Measurements from ENCODE around the gene GRHL1. TPM values are rescaled to one million over a fixed set of nuclear protein-coding genes. Genes with fewer than 3 reads are reported as not detected.
"Not testable (repeated sequence)": the region's sequence is repeated elsewhere in the genome, so short reads cannot be mapped to it uniquely, and the experiment has no call there.

Gene GRHL1, protein sequence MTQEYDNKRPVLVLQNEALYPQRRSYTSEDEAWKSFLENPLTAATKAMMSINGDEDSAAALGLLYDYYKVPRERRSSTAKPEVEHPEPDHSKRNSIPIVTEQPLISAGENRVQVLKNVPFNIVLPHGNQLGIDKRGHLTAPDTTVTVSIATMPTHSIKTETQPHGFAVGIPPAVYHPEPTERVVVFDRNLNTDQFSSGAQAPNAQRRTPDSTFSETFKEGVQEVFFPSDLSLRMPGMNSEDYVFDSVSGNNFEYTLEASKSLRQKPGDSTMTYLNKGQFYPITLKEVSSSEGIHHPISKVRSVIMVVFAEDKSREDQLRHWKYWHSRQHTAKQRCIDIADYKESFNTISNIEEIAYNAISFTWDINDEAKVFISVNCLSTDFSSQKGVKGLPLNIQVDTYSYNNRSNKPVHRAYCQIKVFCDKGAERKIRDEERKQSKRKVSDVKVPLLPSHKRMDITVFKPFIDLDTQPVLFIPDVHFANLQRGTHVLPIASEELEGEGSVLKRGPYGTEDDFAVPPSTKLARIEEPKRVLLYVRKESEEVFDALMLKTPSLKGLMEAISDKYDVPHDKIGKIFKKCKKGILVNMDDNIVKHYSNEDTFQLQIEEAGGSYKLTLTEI
- 61.6 TPM for total RNA-seq

DNA sequence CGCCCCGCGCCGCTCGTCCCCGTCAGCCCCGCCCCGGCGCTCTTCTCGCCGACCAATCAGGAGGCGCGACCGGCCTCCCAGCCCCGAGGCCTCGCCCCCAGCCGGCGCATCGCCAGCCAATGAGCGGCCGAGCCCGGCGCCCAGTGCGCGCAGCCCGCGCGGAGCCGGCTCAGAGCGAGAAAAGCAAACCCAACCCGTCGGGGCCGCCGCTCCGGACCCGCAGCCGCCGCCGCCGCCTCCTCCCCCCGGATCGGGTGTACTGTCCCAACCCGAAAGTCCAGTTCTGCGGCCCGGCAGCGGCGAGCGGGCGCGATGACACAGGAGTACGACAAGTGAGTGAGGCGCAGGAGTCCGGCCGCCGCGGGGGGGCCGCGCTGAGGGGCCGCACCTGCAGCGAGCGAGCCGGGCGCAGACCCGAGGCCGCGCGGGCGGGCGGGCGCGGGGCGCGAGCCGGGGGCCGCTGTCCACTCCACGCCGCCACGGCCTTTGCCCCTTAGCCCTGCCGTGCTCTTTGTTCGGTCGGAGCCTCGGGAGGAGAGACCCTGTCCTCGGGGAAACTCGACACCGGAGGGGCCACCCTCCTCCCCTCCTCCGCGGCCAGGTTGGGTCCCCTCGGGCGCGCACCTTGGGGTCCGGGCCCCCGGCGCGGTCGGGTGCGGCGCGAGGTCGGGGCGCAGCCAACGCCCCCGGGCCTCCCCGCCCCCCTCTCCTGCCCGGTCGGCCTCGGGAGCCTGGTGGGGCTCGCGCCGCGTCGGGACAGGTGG lies at the start of gene GRHL1:
Gene GRHL1, plus strand, starts transcription at position 172 of the 764 bp plus-strand sequence. Its CDS starts 141 bp downstream, at position 313.
- DNase-seq (ENCODE audit: low spot score) = peak; percentile 94

DNA sequence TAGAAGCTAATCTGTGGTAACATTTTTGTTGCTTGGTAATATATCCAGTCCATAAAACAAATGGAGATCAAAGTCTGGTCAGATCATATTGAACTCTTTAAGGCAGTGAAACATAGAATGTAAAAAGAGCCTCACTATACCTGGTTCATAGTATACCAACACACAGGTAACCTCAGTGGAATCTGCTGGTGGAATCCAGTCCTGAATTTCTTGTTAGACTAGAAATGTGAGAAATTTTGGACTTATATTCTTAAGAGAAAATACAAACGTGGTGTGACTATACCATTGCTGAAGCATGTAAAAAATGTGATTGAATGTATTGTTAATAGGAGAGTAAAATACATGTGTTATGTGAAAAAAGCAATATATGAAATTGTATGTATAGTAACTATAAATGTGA lies 46.1 kb upstream of the GRHL1 start:
- no peak for DNase-seq (ENCODE audit: low spot score)

DNA sequence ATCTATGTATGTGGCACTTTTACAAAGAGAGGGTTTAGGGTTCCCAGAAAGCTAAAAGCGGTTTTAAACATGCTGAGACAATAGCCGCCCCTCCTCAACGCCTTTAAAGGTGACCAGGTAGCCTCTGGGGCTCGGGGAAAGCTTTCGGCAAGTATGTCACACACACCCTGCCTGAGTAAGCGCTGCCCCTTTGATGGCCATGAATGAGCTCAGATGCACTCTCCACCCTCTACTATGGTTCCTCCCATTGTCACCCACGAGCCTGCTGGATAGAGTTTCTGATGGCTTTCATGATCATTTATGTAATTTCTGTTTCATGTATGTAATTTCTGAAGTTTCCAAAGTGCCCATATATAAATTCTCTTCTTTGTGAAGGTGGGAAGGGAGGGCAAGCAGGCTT lies 44.1 kb upstream of the GRHL1 start:
- DNase-seq (ENCODE audit: low spot score) = no peak

DNA sequence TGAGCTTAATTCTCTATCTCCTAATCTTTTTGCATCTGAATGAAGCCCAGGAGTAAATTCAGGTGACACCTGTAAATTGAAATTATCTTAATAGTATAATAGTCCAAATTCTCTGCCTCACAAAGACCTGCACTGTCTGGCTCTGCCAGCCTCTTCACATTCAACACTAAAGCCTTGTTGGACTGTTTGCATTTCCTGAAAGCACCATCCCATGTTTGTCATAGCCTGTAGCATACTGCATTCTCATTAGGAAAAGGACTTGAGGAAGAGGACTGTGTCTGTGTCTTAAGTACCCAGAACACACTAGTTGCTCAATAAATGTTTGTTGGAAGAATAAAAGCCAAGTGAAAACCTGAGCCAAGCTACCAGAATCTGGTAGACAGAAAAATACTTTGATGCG lies 42.9 kb upstream of the GRHL1 start:
- no peak for DNase-seq (ENCODE audit: low spot score)

DNA sequence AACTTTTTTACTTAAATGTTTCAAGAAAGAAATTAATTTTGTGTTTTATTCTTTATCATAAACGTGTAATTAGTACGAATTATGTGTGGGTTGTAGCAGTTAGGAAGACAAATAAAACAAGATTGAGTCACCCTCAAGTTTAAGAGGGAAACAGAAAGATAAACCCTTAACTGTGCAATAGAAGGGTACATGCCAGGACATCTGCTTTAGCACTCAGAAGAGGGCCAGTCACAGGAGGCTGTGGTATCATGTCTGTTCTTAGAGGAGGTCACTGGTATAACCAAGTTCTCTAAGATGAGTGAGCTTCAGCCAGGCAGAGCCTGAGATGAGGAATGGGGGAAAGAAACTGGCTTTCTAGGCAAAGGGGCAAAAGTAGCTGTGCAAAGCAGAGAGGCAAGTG lies 42.4 kb upstream of the GRHL1 start:
- DNase-seq (ENCODE audit: low spot score) = no peak

DNA sequence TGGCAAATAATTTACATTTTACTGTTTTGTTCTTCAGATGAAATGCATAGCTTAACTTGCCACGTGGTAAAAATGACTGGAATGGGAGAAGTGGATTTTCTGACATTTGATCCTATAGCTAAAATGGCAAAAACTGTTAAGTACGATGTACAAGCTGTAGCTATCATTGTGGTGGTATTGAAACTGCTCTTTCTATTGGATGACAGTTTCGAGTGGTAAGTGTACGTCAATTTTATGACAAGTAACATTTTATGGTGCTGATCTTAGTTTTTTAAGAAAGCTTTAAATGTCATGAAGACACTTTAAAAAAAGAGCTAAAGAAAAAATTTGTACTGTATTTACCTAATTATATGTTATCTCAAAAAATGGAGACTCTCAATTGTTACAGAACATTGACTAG lies 40.8 kb upstream of the GRHL1 start:
- DNase-seq (ENCODE audit: low spot score) = no peak

DNA sequence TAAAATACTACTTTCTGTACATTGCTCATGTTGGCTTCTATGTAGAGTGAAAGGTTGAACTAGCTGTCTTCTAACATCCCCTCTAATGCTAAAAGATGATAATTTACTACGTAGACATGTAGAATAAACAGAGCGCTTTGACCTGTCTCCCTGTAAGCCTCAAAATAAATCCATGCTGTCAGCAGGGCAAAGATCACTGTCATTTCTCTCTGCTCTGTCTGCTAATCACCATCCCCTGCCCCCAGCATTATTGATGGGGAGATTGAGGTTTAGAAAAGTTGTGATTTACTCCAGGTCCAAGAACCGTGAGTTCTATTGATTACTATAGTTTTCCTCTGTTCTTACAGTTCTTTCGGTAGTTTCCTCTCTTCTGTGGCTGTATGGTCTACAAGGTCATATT lies 39.0 kb upstream of the GRHL1 start:
- DNase-seq (ENCODE audit: low spot score) = no peak

DNA sequence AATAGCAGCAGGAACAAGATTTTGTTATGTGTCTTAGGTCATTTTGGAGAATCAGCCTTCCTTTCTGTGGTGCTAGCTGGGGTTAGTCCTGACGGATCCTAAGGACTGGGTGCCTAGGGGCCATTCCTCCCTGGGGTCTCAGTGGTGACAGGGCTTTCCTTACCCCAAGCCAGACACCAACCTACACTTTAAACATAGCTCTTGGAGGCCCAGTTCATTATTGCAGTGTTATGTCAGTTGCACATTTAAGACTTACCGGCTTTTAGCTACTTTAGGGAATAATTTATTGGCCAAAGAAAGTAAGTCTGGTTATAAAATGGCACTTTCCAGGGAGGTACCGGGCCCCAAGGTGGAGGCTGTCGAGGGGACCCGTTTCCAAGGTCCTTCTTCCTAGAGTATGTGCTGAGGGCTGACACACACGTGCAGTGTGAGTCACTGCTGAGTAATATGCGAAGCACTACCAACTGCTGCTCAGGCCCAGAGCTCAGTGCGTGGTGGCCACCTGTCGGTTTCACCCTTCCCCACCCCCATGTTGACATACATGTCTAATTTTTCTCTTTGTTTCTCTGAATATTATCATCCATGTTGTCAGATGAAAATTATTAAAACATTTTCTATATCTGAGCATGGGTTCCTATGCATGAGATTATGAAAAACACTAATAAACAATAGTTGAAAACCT lies 37.0 kb upstream of the GRHL1 start:
- DNase-seq (ENCODE audit: low spot score) = no peak

DNA sequence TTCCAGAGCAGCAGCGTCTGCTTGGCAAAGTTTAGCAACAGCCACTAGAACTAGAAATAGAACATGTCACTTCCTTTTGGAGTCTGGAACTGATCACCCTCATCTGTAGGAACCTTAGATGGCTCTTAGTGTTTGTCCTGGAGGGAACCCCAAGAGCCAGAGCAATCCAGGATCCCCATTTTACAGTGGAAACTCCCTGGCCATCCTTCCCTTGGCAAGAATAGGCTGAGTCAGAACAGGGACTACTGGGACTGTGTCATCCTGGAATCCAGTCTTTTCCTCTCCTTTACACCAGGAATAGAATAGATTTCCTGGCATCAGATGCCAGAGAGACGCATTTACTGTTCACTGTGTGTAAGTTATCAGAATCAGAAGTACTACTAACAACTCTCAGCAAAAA lies 33.2 kb upstream of the GRHL1 start:
- no peak for DNase-seq (ENCODE audit: low spot score)

DNA sequence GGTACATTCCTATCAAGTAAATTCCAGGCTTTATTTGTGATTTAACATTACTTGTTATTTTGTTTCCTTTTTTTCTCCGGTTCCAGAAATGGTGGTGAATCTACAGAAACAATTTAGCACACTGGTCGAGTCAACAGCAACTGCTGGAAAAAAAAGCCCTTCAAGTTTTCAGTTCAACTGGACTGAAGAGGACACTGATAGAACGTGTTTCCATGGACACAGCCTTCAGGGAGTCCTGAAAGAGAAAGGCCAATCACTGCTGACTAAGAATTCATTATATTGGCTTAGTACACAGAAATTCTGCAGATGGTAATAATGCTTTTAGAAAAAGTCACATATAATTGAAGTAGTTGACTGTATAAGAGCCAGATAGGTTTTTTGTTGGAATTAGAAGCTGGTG lies 32.0 kb upstream of the GRHL1 start:
- no peak for DNase-seq (ENCODE audit: low spot score)

DNA sequence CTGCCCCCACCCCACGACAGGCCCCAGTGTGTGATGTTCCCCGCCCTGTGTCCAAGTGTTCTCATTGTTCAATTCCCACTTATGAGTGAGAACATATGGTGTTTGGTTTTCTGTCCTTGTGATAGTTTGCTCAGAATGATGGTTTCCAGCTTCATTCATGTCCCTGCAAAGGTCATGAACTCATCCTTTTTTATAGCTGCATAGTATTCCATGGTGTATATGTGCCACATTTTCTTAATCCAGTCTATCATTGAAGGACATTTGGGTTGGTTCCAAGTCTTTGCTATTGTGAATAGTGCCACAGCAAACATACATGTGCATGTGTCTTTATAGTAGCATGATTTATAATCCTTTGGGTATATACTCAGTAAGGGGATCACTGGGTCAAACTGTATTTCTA lies 24.5 kb upstream of the GRHL1 start:
- DNase-seq (ENCODE audit: low spot score) = not testable (repeated sequence)

DNA sequence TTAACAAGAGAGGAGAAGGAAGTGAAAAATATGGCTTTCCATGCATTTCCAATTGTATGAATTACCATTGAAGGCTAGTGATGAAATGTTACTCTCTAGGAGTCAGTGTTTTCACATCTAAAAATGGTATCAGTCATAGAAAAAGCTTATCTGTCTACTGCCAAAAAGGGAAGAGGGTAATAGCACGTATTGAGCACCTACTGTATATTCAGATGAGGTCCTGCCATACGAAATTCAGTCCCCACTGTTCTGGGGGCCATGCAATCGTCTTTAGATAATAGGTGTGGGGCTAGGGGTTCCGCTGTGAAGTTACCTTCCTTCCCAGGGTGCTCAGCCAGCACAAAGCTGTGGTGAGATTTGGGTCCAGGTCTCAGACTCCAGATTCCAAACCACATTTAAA lies 14.2 kb upstream of the GRHL1 start:
- no peak for DNase-seq (ENCODE audit: low spot score)

DNA sequence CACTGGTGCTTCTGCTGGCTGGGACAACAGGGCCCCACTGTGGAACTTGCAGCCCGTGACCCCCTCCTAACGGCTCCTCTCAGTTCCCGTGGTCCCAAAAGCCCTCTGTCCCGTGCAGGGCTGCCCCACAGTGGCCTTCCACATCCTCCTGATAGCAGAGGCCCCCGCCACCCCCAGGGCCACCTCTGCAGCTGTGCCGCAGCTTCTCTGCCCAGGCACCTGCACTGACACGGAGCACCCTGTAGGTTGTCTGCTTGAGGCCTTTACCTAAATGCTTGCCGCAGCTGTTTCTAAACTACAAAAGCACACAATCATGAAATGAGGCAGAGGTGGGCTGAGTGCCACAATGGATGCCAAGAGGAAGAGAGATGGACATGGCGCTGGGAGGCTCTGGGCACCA lies 13.5 kb upstream of the GRHL1 start:
- DNase-seq (ENCODE audit: low spot score) = no peak

DNA sequence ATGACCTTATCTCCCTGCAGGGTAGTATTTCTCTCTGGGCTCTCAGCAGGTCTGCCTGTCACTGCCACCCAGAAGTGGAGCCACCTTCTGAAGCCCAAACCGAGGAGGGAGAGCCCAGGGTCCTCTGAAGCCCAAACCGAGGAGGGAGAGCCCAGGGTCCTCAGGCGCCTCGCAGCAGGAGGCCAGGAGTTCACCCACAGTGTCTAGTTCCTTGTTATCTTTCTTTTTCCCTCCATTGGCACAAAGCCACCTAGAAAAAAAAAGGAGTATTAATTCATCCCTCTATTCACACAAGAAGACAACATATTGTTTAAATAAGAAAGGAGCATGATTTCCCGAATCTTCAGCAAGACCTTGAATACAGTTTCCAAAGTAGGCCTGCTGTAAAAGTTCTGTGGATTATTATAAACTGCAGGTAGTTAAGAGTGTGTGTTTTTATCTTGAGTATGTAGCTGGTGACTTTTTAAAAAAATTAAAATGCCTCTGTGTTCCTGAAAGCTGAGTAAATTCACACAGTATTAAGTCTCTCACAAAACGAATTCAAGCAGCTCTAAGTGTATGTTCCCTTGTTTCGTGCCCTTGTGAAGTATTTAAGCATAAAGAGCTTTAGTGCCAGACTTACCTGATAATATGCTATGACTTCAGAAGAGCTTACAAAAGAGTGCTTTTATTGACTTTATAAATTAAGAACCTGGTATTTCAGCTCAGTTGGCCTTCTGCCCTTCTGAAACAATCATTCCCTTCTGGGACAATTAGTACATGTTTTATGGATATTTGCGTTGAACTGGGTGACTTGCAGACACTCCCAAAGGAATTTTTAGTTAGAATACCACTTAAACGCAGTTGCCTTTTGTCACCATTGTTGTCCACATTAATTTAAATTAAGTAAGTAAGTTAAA lies 11.7 kb upstream of the GRHL1 start:
- no peak for DNase-seq (ENCODE audit: low spot score)

DNA sequence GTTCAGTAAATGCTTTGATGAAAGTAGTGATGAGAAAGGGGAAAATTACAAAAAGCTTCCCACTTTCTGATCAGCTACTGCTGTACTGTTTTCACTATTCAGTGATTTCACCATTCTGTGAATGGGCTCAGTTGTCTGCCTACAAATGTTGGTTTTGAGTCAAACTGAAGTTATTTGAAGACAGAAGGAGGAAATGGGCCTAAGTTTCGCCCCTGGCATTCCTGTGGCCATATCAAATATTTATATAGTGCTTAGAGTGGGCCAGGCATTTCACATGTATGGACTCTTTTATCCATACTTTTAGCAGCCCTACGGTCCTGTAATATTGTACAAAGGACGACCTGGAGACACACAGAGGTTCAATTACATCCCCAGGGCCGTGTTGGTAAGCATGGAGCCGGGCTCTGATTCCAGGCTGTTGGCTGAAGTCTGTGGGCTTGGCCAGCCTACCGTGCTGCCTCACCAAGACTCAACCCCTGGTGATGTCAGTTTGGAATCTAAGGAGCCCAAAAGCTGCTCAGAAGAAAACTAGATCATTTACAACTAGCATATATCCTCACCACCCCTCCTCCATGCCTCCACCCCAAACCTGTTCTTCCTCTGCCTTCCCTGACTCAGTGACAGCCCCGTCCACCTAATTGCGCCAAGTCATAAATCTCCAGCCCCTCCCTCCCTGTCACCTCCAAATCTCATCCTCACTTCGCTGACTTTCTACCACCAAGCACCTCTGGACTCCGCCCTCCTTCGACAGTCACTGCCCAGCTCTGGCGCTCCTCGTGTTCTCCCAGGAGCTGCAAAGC lies 10.1 kb upstream of the GRHL1 start:
- DNase-seq (ENCODE audit: low spot score) = no peak

DNA sequence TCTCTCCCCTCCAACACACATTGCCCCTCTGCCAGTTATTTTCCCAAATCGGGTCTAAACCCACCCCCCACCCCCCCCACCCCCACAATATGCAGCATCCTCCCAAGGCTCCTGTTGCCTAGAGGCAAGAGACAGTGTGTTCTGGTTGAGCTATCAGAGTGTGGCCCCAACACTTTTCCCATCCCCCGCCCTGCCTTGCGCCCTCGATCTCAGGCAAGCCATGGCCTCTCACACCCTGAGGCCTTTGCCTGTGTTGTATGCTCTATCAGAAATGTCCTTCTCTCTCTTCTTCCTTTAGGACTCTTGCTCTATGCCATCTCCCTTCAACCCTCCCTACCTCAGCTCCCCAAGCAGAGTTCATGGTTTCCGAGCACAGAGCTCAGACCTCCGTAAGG lies 9.5 kb upstream of the GRHL1 start:
- DNase-seq (ENCODE audit: low spot score) = no peak

DNA sequence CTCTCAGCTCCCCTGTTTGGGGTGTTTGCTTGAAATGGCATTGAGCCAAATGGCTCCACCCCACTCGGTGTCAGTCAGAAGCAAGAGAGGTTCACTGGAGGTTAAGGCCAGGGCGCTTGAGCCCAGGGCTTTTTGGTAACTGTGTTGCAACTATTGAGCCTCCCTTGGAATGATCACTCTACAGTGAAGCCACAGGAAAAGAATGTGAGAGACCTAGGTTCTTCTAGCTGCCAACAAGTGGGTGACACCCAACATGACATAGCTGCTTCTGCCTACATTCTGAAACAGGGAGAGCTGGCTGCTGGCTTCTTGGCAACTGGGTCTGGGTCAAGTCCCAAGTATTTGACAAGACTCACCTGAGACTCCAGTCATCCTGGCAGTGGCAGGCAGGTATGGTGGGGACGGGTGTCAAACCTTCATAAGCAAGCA lies 7.1 kb upstream of the GRHL1 start:
- no peak for DNase-seq (ENCODE audit: low spot score)

DNA sequence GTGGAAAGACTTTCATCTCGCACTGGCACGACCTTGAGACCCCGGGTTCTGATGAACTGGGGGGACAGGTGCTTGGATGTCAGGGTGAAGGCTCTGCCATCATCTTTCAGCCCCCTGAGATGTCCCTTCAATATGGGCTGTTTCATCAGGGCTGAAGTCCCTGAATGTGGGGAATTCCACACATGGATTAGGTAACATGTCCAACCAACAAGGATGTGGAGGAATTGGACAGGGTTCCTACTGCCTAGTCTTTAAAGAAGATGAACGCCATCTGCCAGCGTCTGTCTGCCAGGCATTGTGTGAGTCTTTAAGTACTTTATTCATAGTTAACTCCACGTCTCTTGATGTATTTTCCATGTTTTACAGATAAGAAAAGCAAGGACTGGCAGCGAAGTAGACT lies 5.9 kb upstream of the GRHL1 start:
- no peak for DNase-seq (ENCODE audit: low spot score)

DNA sequence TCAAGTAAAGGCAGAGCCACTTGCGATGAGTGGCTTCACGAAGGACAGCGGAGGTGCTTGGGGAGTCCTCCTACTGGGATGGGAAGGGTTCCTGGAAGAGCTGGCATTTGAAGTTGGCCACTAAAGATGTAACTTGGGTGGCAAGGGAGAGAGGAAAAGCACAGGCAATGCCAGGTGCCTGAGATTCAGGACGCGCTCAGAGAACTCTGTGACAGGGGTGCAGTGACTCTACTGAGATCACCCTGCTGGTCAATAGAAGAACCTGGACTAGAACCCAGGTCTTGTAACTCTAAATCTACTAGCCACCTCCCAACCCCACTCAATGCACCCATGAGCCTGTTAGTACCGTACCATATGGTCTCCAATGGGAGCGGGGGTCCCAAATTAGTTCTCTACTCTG lies 5.4 kb upstream of the GRHL1 start:
- DNase-seq (ENCODE audit: low spot score) = no peak

DNA sequence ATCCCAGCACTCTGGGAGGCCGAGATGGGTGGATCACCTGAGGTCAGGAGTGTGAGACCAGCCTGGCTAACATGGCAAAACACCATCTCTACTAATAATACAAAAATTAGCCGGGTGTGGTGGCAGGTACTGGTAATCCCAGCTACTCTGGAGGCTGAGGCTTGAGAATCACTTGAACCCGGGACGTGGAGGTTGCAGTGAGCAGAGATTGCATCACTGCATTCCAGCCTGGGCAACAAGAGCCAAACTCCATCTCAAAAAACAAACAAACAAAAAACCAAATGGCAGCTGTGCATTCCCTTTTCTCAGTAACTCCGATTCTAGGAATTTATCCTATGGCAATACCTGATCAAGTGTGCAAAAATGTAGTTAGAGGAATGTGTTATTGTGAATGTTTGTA lies 4.7 kb upstream of the GRHL1 start:
- DNase-seq (ENCODE audit: low spot score) = no peak

Data from ureter (tissue), 1 donor.